Stimulated activated CD4-positive, alpha-beta T cell treated with anti-CD3 and anti-CD28 coated beads, Interleukin-15, amount 100 ng/mL, for 48 hours (primary cell): ENCODE results near the gene PYY.
"Not testable (repeated sequence)": the region's sequence is repeated elsewhere in the genome, so short reads cannot be mapped to it uniquely, and the experiment has no call there.

Experiments
- DNase-seq, 2 donors: peaks; one replicate each; pipeline ENCODE4 v3.0.0-alpha.2; 2020; ENCODE audit warnings: low read depth in 2 of 2

PYY gene

GRCh38 chr17:43978078-43978477 is 24.3 kb upstream of the PYY start:
- no peak for DNase-seq

GRCh38 chr17:43976963-43977837 is 23.5 kb upstream of the PYY start:
- no peak for DNase-seq

- no peak for DNase-seq
Measured at GRCh38 chr17:43975898-43976297, 22.2 kb upstream of the PYY start.

GRCh38 chr17:43974382-43975266 is 20.9 kb upstream of the PYY start:
- no peak for DNase-seq

GRCh38 chr17:43972444-43973212 is 18.9 kb upstream of the PYY start:
- not testable (repeated sequence) for DNase-seq

GRCh38 chr17:43971436-43971835 is 17.7 kb upstream of the PYY start:
- DNase-seq, result not testable (repeated sequence)

GRCh38 chr17:43970366-43970765 is 16.6 kb upstream of the PYY start:
- DNase-seq, result no peak

GRCh38 chr17:43967251-43967875 is 13.6 kb upstream of the PYY start:
- no peak for DNase-seq

- DNase-seq, result no peak
Measured at GRCh38 chr17:43966276-43966675, 12.5 kb upstream of the PYY start.

GRCh38 chr17:43962479-43962878 is 8.7 kb upstream of the PYY start:
- DNase-seq, result no peak

GRCh38 chr17:43961954-43962353 is 8.2 kb upstream of the PYY start:
- no peak for DNase-seq

- DNase-seq, result not testable (repeated sequence)
Measured at GRCh38 chr17:43961292-43961691, 7.6 kb upstream of the PYY start.

- no peak for DNase-seq
Measured at GRCh38 chr17:43958748-43959352, 5.1 kb upstream of the PYY start.

GRCh38 chr17:43956222-43956621 is 2.5 kb upstream of the PYY start:
- no peak for DNase-seq

- DNase-seq, result no peak
Measured at GRCh38 chr17:43952724-43953666, 745 bp downstream of the PYY start.

- DNase-seq, result no peak
Measured at GRCh38 chr17:43952351-43952723, 1.4 kb downstream of the PYY start.

- DNase-seq, result no peak
Measured at GRCh38 chr17:43951750-43952149, 2.0 kb downstream of the PYY start.

- no peak for DNase-seq
Measured at GRCh38 chr17:43950554-43950953, 3.2 kb downstream of the PYY start.

- no peak for DNase-seq
Measured at GRCh38 chr17:43949781-43950180, 4.0 kb downstream of the PYY start.

GRCh38 chr17:43946781-43947180 is 7.0 kb downstream of the PYY start:
- DNase-seq, result no peak
